OCI-LY3 (cell line): ENCODE data around the gene TRAF3.

Experiments
- EZH2phosphoT487 ChIP-seq: fragments of 200-600 bp; shearing (Covaris generic); IDR thresholded peaks from 2 replicates; pipeline ENCODE4 v1.6.1; 2018; ENCODE audit warnings: antibody characterized with exemption, mixed run types, low read depth
- TF ChIP-seq, protein P1 (sequence below): fragments of 200-600, 300-600 bp; sonication (generic); IDR thresholded peaks from 2 replicates; pipeline ENCODE4 v1.5.1; 2014; ENCODE audit warnings: antibody characterized with exemption, low read length, low read depth

- TF ChIP-seq, protein P1, sequence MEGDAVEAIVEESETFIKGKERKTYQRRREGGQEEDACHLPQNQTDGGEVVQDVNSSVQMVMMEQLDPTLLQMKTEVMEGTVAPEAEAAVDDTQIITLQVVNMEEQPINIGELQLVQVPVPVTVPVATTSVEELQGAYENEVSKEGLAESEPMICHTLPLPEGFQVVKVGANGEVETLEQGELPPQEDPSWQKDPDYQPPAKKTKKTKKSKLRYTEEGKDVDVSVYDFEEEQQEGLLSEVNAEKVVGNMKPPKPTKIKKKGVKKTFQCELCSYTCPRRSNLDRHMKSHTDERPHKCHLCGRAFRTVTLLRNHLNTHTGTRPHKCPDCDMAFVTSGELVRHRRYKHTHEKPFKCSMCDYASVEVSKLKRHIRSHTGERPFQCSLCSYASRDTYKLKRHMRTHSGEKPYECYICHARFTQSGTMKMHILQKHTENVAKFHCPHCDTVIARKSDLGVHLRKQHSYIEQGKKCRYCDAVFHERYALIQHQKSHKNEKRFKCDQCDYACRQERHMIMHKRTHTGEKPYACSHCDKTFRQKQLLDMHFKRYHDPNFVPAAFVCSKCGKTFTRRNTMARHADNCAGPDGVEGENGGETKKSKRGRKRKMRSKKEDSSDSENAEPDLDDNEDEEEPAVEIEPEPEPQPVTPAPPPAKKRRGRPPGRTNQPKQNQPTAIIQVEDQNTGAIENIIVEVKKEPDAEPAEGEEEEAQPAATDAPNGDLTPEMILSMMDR, result no peak
- TF ChIP-seq EZH2phosphoT487, result no peak
Measured at GRCh38 chr14:102947321-102948103, 170.3 kb downstream of the TRAF3 start.
